Kidney epithelial cell (primary cell): ENCODE results near the gene ARHGAP29. TPM values are rescaled to one million over a fixed set of nuclear protein-coding genes. Genes with fewer than 3 reads are reported as not detected.

ENCODE experiments used
- DNase-seq: peaks from one replicate; pipeline ENCODE4 v3.0.0-alpha.2; 2010; ENCODE audit warnings: low read depth
- H3K27me3 ChIP-seq: 2 replicates; pipeline ENCODE4 v1.6.0; 2011; ENCODE audit warnings: low read length; ENCODE audit not compliant: control insufficient read depth, insufficient read depth
- H3K36me3 ChIP-seq: 2 replicates; pipeline ENCODE4 v1.5.1; 2011; ENCODE audit warnings: low read length; ENCODE audit not compliant: control insufficient read depth, insufficient read depth
- H3K4me3 ChIP-seq: 2 replicates; pipeline ENCODE4 v1.5.1; 2011; ENCODE audit warnings: low read depth, mild to moderate bottlenecking, control low read depth, low read length
- CTCF ChIP-seq: IDR thresholded peaks from 2 replicates; pipeline ENCODE4 v1.5.1; 2011; ENCODE audit warnings: mild to moderate bottlenecking, moderate library complexity, low read length, control low read depth, inconsistent platforms; ENCODE audit not compliant: insufficient read depth, poor library complexity, severe bottlenecking
- total RNA-seq: library from RNA; depleted of rRNA; stranded (reverse); fragments of >200 nt; gene quantifications from 2 replicates; pipeline ENCODE4 v1.2.3, GENCODE V29; 2015

ARHGAP29 gene
- total RNA-seq, 1 donor from 2014 or later, result 82.3 TPM

- H3K36me3 ChIP-seq, result no peaks in the 10 kb centered on the region
- no peak for DNase-seq
- no peak for TF ChIP-seq CTCF
- H3K4me3 ChIP-seq, result no peak overlapping the region
- H3K27me3 ChIP-seq, result no peaks in the 10 kb centered on the region
Observed at GRCh38 chr1:94282143-94282711, 44.8 kb upstream of the ARHGAP29 start.

GRCh38 chr1:94281361-94282142, 44.2 kb upstream of the ARHGAP29 start:
- H3K4me3 ChIP-seq, result no peak overlapping the region
- DNase-seq, result no peak
- H3K36me3 ChIP-seq, result no peaks in the 10 kb centered on the region
- no peak for TF ChIP-seq CTCF
- no peaks in the 10 kb centered on the region for H3K27me3 ChIP-seq

- H3K4me3 ChIP-seq, result no peak overlapping the region
- DNase-seq, result no peak
- no peaks in the 10 kb centered on the region for H3K36me3 ChIP-seq
- no peak for TF ChIP-seq CTCF
- H3K27me3 ChIP-seq, result no peaks in the 10 kb centered on the region
Observed at GRCh38 chr1:94280541-94280940, 43.2 kb upstream of the ARHGAP29 start.

GRCh38 chr1:94279462-94279861, 42.1 kb upstream of the ARHGAP29 start:
- Histone ChIP-seq H3K27me3 (no peaks in the 10 kb centered on the region), H3K36me3 (no peaks in the 10 kb centered on the region), H3K4me3 (no peak overlapping the region)
- DNase-seq, result no peak
- TF ChIP-seq CTCF, result no peak

GRCh38 chr1:94279038-94279437, 41.7 kb upstream of the ARHGAP29 start:
- H3K4me3 ChIP-seq, result no peak overlapping the region
- H3K36me3 ChIP-seq, result no peaks in the 10 kb centered on the region
- DNase-seq, result no peak
- H3K27me3 ChIP-seq, result no peaks in the 10 kb centered on the region
- no peak for TF ChIP-seq CTCF
